KBM-7 (cell line): ENCODE data around the gene CCDC174.

Experiments
- DNase-seq: peaks from one replicate; pipeline ENCODE4 v3.0.0-alpha.2; 2015
- in situ Hi-C: fragments of 300-500 bp; cut with MboI; formaldehyde crosslinking; loops from 2 replicates; pipeline ENCODE4 v1.14.3; 2020; ENCODE audit warnings: low sequenced_read_pairs, low pct_unique_long_range_greater_than_20kb, mixed read lengths

The CCDC174 gene

GRCh38 chr3:14688525-14688924, 37.0 kb downstream of the CCDC174 start:
- in situ Hi-C loops, result no loop called here
- peak; percentile 19 for DNase-seq

GRCh38 chr3:14689247-14689980, 37.9 kb downstream of the CCDC174 start:
- DNase-seq, result no peak
- in situ Hi-C loops, result no loop called here

GRCh38 chr3:14691239-14691638, 39.7 kb downstream of the CCDC174 start:
- no peak for DNase-seq
- in situ Hi-C loops, result no loop called here

DNA sequence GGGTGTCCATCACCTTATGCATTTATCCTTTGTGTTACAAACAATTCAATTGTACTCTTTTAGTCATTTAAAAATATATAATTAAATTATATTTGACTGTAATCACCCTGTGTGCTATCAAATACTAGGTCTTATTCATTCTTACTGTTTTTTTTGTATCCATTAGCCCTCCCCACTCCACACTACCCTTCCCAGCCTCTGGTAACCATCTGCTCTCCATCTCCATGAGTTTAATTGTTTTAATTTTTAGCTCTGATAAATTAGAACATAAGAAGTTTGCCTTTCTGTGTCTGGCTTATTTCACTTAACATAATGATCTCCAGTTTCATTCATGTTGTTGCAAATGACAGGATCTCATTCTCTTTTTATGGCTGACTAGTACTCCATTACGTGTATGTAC, 40.2 kb downstream of the CCDC174 start:
- DNase-seq, result no peak
- in situ Hi-C loops, result no loop called here

DNA sequence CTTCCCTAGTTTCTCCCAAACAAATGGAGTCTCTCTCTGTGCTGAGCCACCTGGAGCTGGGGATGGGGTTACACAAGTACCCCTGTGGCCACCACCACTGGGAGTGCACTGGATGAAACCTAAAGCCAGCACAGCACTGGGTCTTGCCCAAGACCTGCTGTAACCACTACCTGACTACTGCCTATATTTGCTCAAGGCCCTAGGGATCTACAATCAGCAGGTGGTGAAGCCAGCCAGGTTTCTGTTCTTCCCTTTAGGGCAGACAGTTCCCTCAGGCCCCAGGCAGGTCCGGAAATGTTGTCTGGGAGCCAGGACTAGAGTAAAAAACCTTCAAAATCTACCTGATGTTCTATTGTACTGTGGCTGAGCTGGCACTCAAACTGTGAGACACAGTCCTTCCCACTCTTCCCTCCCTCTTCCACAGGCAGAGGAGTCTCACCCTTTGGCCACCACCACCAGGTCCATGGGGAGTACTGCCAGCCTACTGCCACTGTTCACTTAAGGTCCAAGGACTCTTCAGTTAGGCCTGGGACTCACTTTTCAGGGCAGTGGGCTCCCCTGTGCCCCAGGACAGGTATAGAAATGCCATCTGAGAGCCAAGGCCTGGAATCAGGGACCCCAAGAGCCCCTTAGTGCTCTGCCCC, 47.2 kb downstream of the CCDC174 start:
- DNase-seq, result no peak

GRCh38 chr3:14699643-14700042, 48.1 kb downstream of the CCDC174 start:
- in situ Hi-C loops, result no loop called here
- no peak for DNase-seq

More for the DNA sequence above, 47.2 kb downstream of the CCDC174 start:
- in situ Hi-C loops, result no loop called here

DNA sequence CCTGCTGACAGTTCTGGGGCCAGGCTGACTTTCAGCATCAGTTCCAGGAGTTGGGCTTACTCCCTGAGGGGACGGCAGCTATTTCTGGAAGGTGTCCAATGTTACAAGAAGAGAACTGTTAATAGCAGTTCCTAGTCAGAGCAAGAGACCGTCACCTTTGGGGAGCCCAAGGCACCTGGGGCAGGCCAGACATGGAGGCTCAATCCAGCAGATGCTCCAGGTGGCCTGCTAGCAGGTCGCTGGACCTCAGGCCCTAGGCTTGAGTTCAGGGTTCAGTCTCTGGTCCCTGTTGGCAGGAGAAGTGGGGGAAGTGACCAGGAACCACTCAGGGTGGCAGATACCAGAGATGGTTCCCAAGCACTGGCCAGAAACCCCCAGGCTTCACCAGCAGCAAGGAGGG, 49.3 kb downstream of the CCDC174 start:
- DNase-seq, result no peak
- in situ Hi-C loops, result no loop called here

GRCh38 chr3:14701676-14702075, 50.1 kb downstream of the CCDC174 start:
- no peak for DNase-seq
- in situ Hi-C loops, result no loop called here

- in situ Hi-C loops, result no loop called here
- no peak for DNase-seq
Measured at GRCh38 chr3:14703128-14703750, 51.7 kb downstream of the CCDC174 start.

- no peak for DNase-seq
- in situ Hi-C loops, result no loop called here
Measured at GRCh38 chr3:14703791-14704190, 52.2 kb downstream of the CCDC174 start.

- in situ Hi-C loops, result no loop called here
- no peak for DNase-seq
Measured at GRCh38 chr3:14706096-14706495, 54.5 kb downstream of the CCDC174 start.

DNA sequence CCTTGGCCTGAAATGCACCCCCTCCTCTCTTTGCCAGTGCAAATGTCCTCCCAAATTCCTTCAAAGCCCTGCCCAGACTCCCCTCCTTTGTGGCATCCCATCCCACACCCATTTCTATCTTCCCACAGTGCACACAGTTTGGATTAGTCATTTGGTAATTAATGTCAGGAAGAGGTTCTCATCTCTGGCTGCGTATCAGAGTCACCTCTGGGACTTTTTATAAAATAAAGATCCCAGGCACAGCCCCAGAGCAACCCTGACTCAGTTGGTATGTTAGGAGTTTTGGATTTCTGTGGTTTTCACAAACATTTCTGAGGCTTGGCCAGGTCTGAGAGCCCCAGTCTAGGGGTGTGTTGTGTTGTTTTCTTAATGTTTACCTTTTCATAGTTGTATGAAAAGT, 65.0 kb downstream of the CCDC174 start:
- no peak for DNase-seq
- in situ Hi-C loops, result no loop called here

DNA sequence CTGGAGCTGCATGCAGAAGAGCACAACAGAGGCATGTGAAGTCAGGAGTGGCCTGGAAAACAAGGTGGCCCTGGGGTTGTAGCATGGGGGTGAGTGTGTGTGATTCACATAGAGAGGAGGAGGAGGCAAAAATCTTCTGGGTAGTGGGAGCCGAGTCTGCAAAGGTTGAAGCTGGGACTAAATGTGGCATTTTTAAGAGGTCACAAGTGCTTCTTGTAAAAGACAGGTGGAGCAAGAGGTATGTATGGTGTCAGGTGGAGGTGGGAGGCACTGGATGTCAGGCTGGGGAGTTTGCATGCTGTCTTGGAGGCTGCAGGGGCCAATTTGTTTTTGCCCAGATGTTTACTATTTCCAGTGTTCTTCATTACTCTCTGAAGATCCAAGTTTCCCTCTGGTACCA, 65.7 kb downstream of the CCDC174 start:
- in situ Hi-C loops, result no loop called here
- DNase-seq, result no peak

- in situ Hi-C loops, result no loop called here
- no peak for DNase-seq
Measured at GRCh38 chr3:14718539-14718938, 67.0 kb downstream of the CCDC174 start.

DNA sequence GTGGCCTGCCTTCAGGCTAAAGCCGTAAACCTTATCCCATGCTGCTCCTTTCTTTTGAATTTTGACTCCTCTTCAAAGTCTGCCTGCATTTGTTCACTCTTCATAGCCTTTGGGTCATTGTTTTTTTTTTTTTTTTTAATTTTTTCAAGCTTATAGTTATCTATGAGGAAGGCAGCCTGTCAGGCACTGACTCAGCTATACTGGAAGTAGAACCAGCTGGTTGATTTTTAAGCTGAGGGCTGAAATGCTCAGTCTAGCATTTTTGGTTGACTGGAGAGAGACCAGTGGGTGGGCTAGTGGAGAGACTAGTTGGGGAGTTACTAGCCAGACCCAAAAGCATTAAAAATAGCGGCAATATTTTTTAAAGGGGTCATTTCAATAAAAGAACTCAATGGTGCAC, 67.4 kb downstream of the CCDC174 start:
- in situ Hi-C loops, result no loop called here
- no peak for DNase-seq

GRCh38 chr3:14721126-14721864, 69.7 kb downstream of the CCDC174 start:
- in situ Hi-C loops, result no loop called here
- no peak for DNase-seq
